Measurements from ENCODE around the gene SPATA7. TPM values are rescaled to one million over a fixed set of nuclear protein-coding genes. Genes with fewer than 3 reads are reported as not detected.

SPATA7 gene
- total and polyA plus RNA-seq, 10 of the 15 experiments (the other 5 are each of a cell fraction or from before 2014, with no cell fraction given) = 0.39 to 3.0 (median 2.2) TPM

- no peaks in the 10 kb centered on the region for H3K9me3 ChIP-seq (replicated peaks; ENCODE audit: control insufficient read depth, insufficient read depth, low read length)
- no peaks in the 10 kb centered on the region for H3K4me1 ChIP-seq (ENCODE audit: control insufficient read depth, insufficient read depth, low read length)
- H3K4me2 ChIP-seq (ENCODE audit: control insufficient read depth, insufficient read depth) = no peak overlapping the region
- TF ChIP-seq RFX5 (IDR thresholded peaks at IDR 0.05; ENCODE audit: low read depth, low read length) = no peak
- TF ChIP-seq CBX3 (IDR thresholded peaks at IDR 0.05; ENCODE audit: borderline replicate concordance, low read depth) = no peak
- no peak for TF ChIP-seq SUZ12 (IDR thresholded peaks at IDR 0.05; ENCODE audit: unreplicated experiment)
- TF ChIP-seq MTA2 (IDR thresholded peaks at IDR 0.05; ENCODE audit: low read depth) = no peak
- no peak for TF ChIP-seq E2F4 (IDR thresholded peaks at IDR 0.05; ENCODE audit: low read depth, low read length)
- TF ChIP-seq SRF (IDR thresholded peaks at IDR 0.05; ENCODE audit: low read depth in 2 of 2, low read length in 2 of 2) = no peak
- TF ChIP-seq EP300 (IDR thresholded peaks at IDR 0.05; ENCODE audit: borderline replicate concordance in 1 of 2, control insufficient read depth in 1 of 2, low read depth in 2 of 2, low read length in 2 of 2) = no peak
- TF ChIP-seq, protein P1, sequence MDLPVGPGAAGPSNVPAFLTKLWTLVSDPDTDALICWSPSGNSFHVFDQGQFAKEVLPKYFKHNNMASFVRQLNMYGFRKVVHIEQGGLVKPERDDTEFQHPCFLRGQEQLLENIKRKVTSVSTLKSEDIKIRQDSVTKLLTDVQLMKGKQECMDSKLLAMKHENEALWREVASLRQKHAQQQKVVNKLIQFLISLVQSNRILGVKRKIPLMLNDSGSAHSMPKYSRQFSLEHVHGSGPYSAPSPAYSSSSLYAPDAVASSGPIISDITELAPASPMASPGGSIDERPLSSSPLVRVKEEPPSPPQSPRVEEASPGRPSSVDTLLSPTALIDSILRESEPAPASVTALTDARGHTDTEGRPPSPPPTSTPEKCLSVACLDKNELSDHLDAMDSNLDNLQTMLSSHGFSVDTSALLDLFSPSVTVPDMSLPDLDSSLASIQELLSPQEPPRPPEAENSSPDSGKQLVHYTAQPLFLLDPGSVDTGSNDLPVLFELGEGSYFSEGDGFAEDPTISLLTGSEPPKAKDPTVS (IDR thresholded peaks at IDR 0.05; ENCODE audit: low read depth, low read length) = no peak
- TF ChIP-seq MLLT1 (IDR thresholded peaks at IDR 0.05) = no peak
- TF ChIP-seq BRCA1 (IDR thresholded peaks at IDR 0.05; ENCODE audit: low read depth, low read length) = no peak
- no peak for TF ChIP-seq TBL1XR1 (IDR thresholded peaks at IDR 0.05; ENCODE audit: low read depth, low read length)
- TF ChIP-seq PAX5 (IDR thresholded peaks at IDR 0.05; ENCODE audit: borderline replicate concordance, low read depth, low read length) = no peak
- no peak for TF ChIP-seq HDGF (IDR thresholded peaks at IDR 0.05)
- no peak for TF ChIP-seq LARP7 (IDR thresholded peaks at IDR 0.05)
- TF ChIP-seq CREB1 (IDR thresholded peaks at IDR 0.05; ENCODE audit: low read depth) = no peak
- H3K27me3 ChIP-seq (replicated peaks in 1 of 2; ENCODE audit: control insufficient read depth in 2 of 2, insufficient read depth in 2 of 2, low read length in 1 of 2) = peaks cover 0 to 4% of the 10 kb centered on the region in 2 experiments; a peak in 2 of 4 replicates
- no peaks in the 10 kb centered on the region for H3K79me2 ChIP-seq (ENCODE audit: control insufficient read depth, insufficient read depth, low read length)
- ChIA-PET SMC1A (ENCODE audit: uncharacterized antibody, unreplicated experiment) (interaction anchor here (1.0 kb wide), 1 partner anchor 9 kb away, joined by 3 read pairs; no protein-coding TSS in a partner anchor), RAD21 (ENCODE audit: unreplicated experiment) (no interaction called here), CTCF (interaction anchor here (1.2 kb wide), 1 partner anchor 8 kb away, joined by 4 read pairs; no protein-coding TSS in a partner anchor), POLR2A (no interaction called here)
- in situ Hi-C loops (cut with MboI) = no loop called here
- FAIRE-seq = no peak
- H2AFZ ChIP-seq (ENCODE audit: control insufficient read depth, low read depth, low read length) = no peak overlapping the region
- no peaks in the 10 kb centered on the region for H4K20me1 ChIP-seq (ENCODE audit: control insufficient read depth, insufficient read depth)
- 72% methylated on average over 6 of the region's 6 CpGs for WGBS (ENCODE audit: insufficient coverage, insufficient replicate concordance, low lambda C conversion rate, missing lambda C conversion rate)
- DNase-seq (ENCODE audit: low read depth, low spot score) = no peak
- no peak overlapping the region for H3K27ac ChIP-seq (ENCODE audit: control insufficient read depth, insufficient read depth)
- H3K36me3 ChIP-seq (ENCODE audit: control insufficient read depth in 2 of 2, insufficient read depth in 2 of 2, low read length in 1 of 2) = no peaks in the 10 kb centered on the region
- BruUV-seq (replicated peaks) = no TSS peak
- H3K4me3 ChIP-seq = no peak overlapping the region
- intact Hi-C loops (cut with micrococcal nuclease; ENCODE audit: unreplicated experiment) = no loop called here
- H3K9ac ChIP-seq (ENCODE audit: control insufficient read depth, insufficient read depth, low read length) = no peak overlapping the region
- ATAC-seq = no peak
These were observed 92.2 kb downstream of the SPATA7 start for GRCh38 chr14:88477513-88478250.

Data from GM12878 (cell line).